Measurements from ENCODE around the gene ZNF286A.

GRCh38 chr17:15741624-15742023 is 42.1 kb downstream of the ZNF286A start:
- TF ChIP-seq CTCF (IDR thresholded peaks at IDR 0.05): no peak
- no peak for TF ChIP-seq POLR2A (IDR thresholded peaks at IDR 0.05)

Data from testis (tissue), 2 donors.